ENCODE data around the gene MUC2.

The MUC2 gene

DNA sequence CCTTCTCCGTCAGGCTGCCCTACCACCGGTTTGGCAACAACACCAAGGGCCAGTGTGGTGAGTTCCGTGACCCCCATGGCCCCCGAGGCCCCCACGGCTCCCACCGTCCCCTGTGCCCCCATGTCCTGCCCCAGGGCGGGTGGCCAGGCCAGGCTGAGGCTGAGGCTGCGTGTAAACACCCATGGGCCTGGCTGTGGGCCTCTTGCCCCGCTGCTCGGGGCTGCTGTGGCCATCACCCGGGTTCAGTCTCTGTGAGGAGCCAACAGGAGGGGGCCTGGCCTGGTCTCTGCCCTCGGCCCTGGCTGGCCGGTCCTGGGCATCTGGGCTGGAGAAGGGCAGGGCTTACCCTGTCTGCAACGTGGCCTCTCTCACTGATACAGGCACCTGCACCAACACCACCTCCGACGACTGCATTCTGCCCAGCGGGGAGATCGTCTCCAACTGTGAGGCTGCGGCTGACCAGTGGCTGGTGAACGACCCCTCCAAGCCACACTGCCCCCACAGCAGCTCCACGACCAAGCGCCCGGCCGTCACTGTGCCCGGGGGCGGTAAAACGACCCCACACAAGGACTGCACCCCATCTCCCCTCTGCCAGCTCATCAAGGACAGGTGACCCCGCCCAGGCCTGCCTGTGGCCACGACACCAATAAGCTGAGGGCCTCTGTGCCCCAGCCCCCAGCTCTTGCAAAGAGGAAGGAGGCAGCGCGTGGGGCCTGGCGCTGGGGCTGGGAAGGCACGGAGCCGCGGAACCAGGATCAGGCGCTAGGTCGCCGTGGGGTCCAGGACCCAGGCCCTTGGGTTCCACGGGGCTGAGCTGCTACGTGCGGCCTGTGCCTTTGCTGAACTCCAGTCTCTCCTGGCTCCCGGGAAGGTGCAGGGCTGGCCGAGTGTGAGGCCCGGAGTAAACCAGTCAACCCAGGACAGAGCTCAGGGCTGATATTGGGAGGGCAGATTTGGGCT, 29.0 kb downstream of the MUC2 start:
- no peak overlapping the region for H3K4me3 ChIP-seq (ENCODE audit: low read depth, low read length)
- TF ChIP-seq, protein P1, sequence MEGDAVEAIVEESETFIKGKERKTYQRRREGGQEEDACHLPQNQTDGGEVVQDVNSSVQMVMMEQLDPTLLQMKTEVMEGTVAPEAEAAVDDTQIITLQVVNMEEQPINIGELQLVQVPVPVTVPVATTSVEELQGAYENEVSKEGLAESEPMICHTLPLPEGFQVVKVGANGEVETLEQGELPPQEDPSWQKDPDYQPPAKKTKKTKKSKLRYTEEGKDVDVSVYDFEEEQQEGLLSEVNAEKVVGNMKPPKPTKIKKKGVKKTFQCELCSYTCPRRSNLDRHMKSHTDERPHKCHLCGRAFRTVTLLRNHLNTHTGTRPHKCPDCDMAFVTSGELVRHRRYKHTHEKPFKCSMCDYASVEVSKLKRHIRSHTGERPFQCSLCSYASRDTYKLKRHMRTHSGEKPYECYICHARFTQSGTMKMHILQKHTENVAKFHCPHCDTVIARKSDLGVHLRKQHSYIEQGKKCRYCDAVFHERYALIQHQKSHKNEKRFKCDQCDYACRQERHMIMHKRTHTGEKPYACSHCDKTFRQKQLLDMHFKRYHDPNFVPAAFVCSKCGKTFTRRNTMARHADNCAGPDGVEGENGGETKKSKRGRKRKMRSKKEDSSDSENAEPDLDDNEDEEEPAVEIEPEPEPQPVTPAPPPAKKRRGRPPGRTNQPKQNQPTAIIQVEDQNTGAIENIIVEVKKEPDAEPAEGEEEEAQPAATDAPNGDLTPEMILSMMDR (IDR thresholded peaks at IDR 0.05; ENCODE audit: low read depth, low read length, missing control alignments), result no peak
- no peak for DNase-seq (ENCODE audit: low read depth)

DNA sequence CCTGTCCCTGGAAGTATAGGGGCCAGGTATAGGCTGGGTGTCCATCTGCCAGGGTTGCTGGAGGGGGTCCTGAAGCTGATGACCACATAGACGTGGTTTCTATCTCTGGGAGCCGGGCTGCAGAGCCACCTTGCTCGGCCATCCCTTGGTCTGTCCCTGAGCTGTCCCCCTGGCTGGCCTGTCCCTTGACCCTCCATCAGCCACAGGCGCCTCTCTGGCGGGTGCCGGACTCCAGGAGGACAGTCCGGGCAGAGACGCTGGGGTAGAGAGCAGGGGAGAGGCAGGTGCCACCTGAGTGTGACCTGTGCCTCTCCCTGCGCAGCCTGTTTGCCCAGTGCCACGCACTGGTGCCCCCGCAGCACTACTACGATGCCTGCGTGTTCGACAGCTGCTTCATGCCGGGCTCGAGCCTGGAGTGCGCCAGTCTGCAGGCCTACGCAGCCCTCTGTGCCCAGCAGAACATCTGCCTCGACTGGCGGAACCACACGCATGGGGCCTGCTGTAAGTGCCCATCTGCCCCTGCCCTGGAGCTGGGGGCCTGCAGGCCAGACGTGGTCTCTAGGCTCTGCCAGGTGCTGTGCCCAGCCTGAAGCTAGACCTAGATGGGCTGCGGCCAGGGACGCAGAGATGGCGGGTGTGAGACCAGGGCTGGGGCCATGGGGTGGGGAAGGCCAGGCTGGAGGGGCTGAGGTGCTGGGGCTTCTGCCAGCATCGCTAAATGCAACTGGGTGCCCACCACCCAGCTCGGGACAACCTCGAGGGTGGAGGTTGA, 29.9 kb downstream of the MUC2 start:
- no peak for DNase-seq (ENCODE audit: low read depth)
- TF ChIP-seq, protein P1 (IDR thresholded peaks at IDR 0.05; ENCODE audit: low read depth, low read length, missing control alignments), result no peak
- no peak overlapping the region for H3K4me3 ChIP-seq (ENCODE audit: low read depth, low read length)

DNA sequence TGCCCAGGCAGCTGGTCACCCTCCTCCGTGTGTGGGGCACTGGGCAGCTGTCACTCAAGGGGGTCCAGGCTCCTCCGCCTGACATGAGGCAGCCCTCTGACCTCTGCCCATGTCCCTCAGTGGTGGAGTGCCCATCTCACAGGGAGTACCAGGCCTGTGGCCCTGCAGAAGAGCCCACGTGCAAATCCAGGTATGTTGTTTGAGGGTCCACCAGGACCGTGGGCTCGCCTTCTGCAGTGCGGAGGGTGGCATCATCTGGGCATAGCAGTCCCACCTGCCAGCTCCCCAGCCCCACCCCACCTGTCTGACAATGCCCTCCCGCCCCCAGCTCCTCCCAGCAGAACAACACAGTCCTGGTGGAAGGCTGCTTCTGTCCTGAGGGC, 30.5 kb downstream of the MUC2 start:
- H3K4me3 ChIP-seq (ENCODE audit: low read depth, low read length), result no peak overlapping the region
- TF ChIP-seq, protein P1 (IDR thresholded peaks at IDR 0.05; ENCODE audit: low read depth, low read length, missing control alignments), result no peak
- DNase-seq (ENCODE audit: low read depth), result no peak

DNA sequence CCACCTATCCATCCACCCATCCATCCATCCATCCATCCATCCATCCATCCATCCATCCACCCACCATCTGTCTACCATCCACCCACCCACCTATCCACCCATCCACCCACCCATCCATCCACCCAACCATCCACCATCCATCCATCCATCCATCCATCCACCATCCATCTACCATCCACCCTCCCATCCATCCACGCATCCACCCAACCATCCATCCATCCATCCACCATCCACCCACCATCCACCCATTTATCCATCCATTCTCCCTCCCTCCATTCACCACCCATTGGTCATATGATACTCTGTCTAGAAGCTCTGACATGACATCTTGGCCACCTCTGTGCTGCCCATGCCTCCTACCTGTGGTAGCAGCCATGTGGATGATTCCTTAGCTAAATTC, 31.7 kb downstream of the MUC2 start:
- H3K4me3 ChIP-seq (ENCODE audit: low read depth, low read length), result no peak overlapping the region
- DNase-seq (ENCODE audit: low read depth), result no peak
- TF ChIP-seq, protein P1 (IDR thresholded peaks at IDR 0.05; ENCODE audit: low read depth, low read length, missing control alignments), result no peak

DNA sequence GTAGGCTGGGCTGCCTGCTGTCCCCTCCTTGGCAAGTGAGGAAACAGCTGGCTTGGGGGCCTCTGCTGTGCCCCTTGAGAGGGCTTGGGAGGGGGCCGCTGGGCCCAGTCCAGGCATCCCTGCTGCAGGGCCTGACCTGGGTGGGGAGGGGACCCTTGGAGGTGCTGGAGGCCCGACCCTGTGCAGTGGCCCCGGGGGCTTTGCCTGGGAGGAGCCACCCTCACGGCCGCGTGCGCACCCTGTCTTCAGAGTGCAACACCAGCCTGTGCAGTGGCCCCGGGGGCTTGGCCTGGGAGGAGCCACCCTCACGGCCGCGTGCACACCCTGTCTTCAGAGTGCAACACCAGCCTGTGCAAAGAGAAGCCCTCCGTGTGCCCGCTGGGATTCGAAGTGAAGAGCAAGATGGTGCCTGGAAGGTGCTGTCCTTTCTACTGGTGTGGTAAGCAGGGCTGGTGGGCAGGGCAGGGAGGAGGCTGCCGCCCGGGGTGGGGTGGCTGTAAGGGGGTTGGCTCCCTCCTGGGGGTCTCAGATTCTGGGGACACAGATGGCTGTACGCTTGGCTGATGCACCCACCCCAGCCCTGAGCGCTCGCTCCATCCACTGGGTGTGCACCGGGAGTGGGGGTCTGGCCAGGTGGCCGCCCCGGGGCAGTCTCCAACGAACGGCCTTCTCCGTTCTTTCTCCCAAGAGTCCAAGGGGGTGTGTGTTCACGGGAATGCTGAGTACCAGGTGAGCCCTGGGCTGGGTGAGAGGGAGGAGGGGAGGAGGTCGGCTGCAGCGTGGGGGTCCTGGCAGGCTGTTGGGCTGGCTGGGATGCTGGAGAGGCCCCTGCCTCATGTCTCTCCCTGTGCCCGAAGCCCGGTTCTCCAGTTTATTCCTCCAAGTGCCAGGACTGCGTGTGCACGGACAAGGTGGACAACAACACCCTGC, 32.9 kb downstream of the MUC2 start:
- H3K4me3 ChIP-seq (ENCODE audit: low read depth, low read length), result no peak overlapping the region
- TF ChIP-seq, protein P1 (IDR thresholded peaks at IDR 0.05; ENCODE audit: low read depth, low read length, missing control alignments), result no peak
- no peak for DNase-seq (ENCODE audit: low read depth)

DNA sequence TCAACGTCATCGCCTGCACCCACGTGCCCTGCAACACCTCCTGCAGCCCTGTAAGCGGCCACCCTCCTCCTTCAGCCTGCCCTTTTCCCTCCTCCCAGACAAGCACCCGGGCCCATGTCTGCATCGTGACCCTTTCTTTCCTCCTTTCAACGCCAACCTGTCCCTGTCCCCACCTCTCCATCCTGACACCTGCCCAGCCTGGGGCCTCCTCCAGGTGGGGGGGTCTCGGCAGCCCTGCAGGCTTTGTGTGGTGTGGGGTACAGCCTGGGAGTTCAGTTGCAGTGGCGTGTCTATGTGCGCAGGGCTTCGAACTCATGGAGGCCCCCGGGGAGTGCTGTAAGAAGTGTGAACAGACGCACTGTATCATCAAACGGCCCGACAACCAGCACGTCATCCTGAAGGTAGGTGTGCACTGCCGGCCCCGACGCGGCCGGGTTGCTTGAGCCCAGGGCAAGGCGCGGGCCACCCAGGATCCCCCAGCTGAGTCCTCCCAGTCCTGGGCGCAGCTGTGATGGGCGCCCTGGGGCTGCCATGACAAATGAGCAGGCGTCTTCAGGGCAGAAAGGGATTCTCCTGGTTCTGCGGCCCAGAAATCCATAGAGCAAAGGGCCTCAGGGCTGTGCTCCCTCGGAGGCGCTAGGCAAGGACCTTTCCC, 33.7 kb downstream of the MUC2 start:
- DNase-seq (ENCODE audit: low read depth), result no peak
- no peak overlapping the region for H3K4me3 ChIP-seq (ENCODE audit: low read depth, low read length)
- TF ChIP-seq, protein P1 (IDR thresholded peaks at IDR 0.05; ENCODE audit: low read depth, low read length, missing control alignments), result no peak

Measured in GM12864 (cell line).